ENCODE results near the gene FOXJ2.

- TF ChIP-seq, protein P1, sequence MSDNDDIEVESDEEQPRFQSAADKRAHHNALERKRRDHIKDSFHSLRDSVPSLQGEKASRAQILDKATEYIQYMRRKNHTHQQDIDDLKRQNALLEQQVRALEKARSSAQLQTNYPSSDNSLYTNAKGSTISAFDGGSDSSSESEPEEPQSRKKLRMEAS (IDR thresholded peaks at IDR 0.05; ENCODE audit: low read depth), result no peak
- TF ChIP-seq, protein P2, sequence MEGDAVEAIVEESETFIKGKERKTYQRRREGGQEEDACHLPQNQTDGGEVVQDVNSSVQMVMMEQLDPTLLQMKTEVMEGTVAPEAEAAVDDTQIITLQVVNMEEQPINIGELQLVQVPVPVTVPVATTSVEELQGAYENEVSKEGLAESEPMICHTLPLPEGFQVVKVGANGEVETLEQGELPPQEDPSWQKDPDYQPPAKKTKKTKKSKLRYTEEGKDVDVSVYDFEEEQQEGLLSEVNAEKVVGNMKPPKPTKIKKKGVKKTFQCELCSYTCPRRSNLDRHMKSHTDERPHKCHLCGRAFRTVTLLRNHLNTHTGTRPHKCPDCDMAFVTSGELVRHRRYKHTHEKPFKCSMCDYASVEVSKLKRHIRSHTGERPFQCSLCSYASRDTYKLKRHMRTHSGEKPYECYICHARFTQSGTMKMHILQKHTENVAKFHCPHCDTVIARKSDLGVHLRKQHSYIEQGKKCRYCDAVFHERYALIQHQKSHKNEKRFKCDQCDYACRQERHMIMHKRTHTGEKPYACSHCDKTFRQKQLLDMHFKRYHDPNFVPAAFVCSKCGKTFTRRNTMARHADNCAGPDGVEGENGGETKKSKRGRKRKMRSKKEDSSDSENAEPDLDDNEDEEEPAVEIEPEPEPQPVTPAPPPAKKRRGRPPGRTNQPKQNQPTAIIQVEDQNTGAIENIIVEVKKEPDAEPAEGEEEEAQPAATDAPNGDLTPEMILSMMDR (IDR thresholded peaks at IDR 0.05), result no peak
- TF ChIP-seq ZBTB33 (IDR thresholded peaks at IDR 0.05; ENCODE audit: borderline replicate concordance, low read depth), result no peak
Measured at GRCh38 chr12:8088574-8088973, 56.1 kb downstream of the FOXJ2 start.

Data from SK-N-SH (cell line).